ENCODE results near the gene SPON1. TPM values are rescaled to one million over a fixed set of nuclear protein-coding genes. Genes with fewer than 3 reads are reported as not detected.
A peak's percentile ranks its signal among the peaks of the same experiment; 100 is the strongest.
"Not testable (repeated sequence)": the region's sequence is repeated elsewhere in the genome, so short reads cannot be mapped to it uniquely, and the experiment has no call there.

Gene SPON1
- total RNA-seq, 2 donors from 2014 or later = 4.8 to 7.3 TPM

GRCh38 chr11:14270690-14271542 lies 308.4 kb downstream of the SPON1 start:
- Mint-ChIP-seq H3K4me1 (peaks cover 22% of the 10 kb centered on the region), H3K27ac (peak overlapping the region; percentile 84), H3K4me3 (peak overlapping the region; percentile 85), H3K36me3 (ENCODE audit: low read depth) (peaks cover 2% of the 10 kb centered on the region), H3K27me3 (no peaks in the 10 kb centered on the region)
- DNase-seq = no peak
- ATAC-seq = peak; percentile 74
- H3K9me3 ChIP-seq (ENCODE audit: control insufficient read depth, low read length, poor library complexity, severe bottlenecking) = no peaks in the 10 kb centered on the region

GRCh38 chr11:14273895-14274294 lies 311.4 kb downstream of the SPON1 start:
- no peaks in the 10 kb centered on the region for H3K36me3 Mint-ChIP-seq (ENCODE audit: low read depth)
- H3K4me3 Mint-ChIP-seq = no peak overlapping the region
- peaks cover 22% of the 10 kb centered on the region for H3K4me1 Mint-ChIP-seq
- H3K27me3 Mint-ChIP-seq = no peaks in the 10 kb centered on the region
- H3K27ac Mint-ChIP-seq = peak overlapping the region; percentile 24
- ATAC-seq = no peak
- H3K9me3 ChIP-seq (ENCODE audit: control insufficient read depth, low read length, poor library complexity, severe bottlenecking) = no peaks in the 10 kb centered on the region
- no peak for DNase-seq

GRCh38 chr11:14275076-14275475 lies 312.6 kb downstream of the SPON1 start:
- Mint-ChIP-seq H3K4me1 (peaks cover 22% of the 10 kb centered on the region), H3K27me3 (no peaks in the 10 kb centered on the region), H3K27ac (no peak overlapping the region), H3K36me3 (ENCODE audit: low read depth) (no peaks in the 10 kb centered on the region), H3K4me3 (no peak overlapping the region)
- no peaks in the 10 kb centered on the region for H3K9me3 ChIP-seq (ENCODE audit: control insufficient read depth, low read length, poor library complexity, severe bottlenecking)
- DNase-seq (no peak), ATAC-seq (no peak)

GRCh38 chr11:14278869-14279268 lies 316.3 kb downstream of the SPON1 start:
- not testable (repeated sequence) for H3K27me3 Mint-ChIP-seq

DNA sequence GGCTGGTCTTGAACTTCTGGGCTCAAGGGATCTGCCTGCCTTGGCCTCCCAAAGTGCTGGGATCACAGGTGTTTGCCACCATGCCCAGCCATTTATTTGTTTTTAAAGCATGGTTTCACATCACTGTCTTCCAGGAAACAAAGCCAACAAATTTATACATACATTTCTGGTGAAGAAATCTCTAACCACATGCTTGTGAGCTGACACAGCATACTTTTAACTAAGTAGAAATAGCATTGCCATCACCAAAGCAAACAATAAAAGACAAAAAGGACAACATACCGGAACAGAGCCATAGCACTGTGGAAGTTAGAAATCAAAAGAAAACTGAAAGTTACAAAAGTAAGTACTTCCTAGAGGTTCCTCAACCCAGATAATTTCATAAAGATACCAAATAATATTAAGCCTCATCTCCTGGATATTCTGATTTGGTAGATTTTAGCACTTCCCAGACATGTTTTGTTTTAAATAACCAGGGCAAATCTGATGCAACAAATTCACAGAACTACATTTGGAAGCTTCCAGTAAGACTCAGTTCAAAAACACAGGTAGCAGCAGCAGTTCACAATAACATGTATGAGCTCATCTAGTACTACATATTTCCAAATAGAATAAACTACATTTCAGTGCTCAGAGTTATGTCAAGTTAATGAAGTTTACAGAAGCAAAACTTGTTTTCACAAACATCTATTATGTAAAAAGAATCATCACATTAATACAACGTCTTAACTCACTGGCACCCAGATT lies 325.8 kb downstream of the SPON1 start:
- no peak for DNase-seq
- Mint-ChIP-seq H3K4me1 (peaks cover 20% of the 10 kb centered on the region), H3K4me3 (peak overlapping the region; percentile 59), H3K27me3 (no peaks in the 10 kb centered on the region), H3K36me3 (ENCODE audit: low read depth) (peaks cover 8% of the 10 kb centered on the region), H3K27ac (peak overlapping the region; percentile 82)
- H3K9me3 ChIP-seq (ENCODE audit: control insufficient read depth, low read length, poor library complexity, severe bottlenecking) = no peaks in the 10 kb centered on the region
- peak; percentile 52 for ATAC-seq

More at GRCh38 chr11:14278869-14279268, 316.3 kb downstream of the SPON1 start:
- H3K36me3 Mint-ChIP-seq (ENCODE audit: low read depth); DNase-seq; H3K9me3 ChIP-seq (ENCODE audit: control insufficient read depth, low read length, poor library complexity, severe bottlenecking); H3K4me1 Mint-ChIP-seq; H3K4me3 Mint-ChIP-seq; H3K27ac Mint-ChIP-seq; ATAC-seq: not testable (repeated sequence)

DNA sequence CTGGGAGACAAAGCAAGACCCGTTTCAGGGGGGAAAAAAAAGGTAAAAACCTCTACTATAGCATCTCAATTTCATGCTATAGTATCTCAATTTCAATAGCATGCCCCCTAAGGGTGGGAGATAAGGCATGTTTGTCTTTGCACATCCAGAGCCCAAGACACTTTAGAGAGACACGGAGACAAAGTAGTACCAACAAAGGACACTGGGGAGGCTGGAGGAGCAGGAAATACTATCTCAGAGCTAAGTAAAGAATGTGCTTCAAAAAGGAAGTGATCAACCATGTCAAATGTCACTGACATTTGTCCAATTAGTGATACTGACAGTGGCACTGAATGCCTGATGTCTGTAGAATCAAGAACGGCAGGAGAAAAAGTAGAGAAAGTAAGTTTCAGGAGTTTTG lies 327.9 kb downstream of the SPON1 start:
- peaks cover 20% of the 10 kb centered on the region for H3K4me1 Mint-ChIP-seq
- H3K27me3 Mint-ChIP-seq = no peaks in the 10 kb centered on the region
- H3K4me3 Mint-ChIP-seq = no peak overlapping the region
- no peak overlapping the region for H3K27ac Mint-ChIP-seq
- H3K36me3 Mint-ChIP-seq (ENCODE audit: low read depth) = peaks cover 11% of the 10 kb centered on the region
- no peak for DNase-seq
- no peak for ATAC-seq
- H3K9me3 ChIP-seq (ENCODE audit: control insufficient read depth, low read length, poor library complexity, severe bottlenecking) = no peaks in the 10 kb centered on the region

DNA sequence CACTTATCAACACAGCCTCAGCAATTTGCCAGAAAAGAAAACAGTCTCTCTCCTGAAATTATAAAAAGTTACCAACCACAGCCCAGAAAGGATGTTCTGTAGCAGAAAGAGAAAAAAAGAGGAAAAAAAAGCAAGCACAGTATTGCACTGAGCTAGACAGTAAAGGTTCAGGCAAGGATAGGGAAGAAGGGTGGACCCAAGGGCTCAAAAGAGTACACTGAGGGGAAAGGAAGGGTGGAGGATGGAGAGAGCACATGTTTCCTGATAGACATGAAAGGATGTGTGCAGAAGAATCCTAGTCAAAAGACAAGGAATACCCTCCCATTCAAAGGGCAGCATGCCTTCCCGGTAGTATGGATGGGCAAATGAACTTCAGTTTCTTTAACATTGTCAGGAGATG lies 337.4 kb downstream of the SPON1 start:
- H3K4me1 Mint-ChIP-seq = peaks cover 6% of the 10 kb centered on the region
- DNase-seq = no peak
- H3K27ac Mint-ChIP-seq = no peak overlapping the region
- no peaks in the 10 kb centered on the region for H3K27me3 Mint-ChIP-seq
- no peak overlapping the region for H3K4me3 Mint-ChIP-seq
- no peaks in the 10 kb centered on the region for H3K9me3 ChIP-seq (ENCODE audit: control insufficient read depth, low read length, poor library complexity, severe bottlenecking)
- H3K36me3 Mint-ChIP-seq (ENCODE audit: low read depth) = no peaks in the 10 kb centered on the region
- ATAC-seq = no peak

DNA sequence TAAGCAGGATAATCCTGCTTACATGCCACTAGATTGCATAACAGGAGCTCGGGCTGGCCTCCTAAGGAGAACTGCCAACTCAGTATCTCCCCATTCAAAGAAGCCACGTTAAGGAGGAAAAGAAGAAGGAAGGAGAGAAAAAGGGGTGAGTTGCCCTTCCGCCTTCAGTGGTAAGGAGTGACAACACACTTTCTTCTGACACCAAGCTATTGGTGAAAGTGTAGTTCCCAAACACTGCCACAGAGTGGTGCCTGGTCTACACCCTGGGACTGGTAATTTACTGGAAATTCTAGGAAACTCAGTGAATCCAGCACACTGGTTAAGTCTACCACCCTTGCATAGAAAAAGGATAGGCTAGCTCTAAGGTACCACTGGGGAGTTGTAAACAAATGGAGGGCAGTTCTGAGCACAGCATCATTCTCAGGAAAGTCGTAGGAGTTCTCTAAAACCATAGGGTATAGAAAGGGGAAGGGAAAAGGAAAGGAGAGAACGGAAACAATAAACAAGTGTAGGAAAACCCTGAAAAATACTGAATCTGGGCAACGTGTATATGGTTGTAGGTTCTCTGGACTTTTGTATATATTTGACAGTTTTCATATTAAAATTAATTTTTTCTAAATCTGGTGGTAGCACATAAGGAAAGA lies 338.3 kb downstream of the SPON1 start:
- no peak overlapping the region for H3K4me3 Mint-ChIP-seq
- no peaks in the 10 kb centered on the region for H3K27me3 Mint-ChIP-seq
- no peak overlapping the region for H3K27ac Mint-ChIP-seq
- H3K4me1 Mint-ChIP-seq = peaks cover 6% of the 10 kb centered on the region
- H3K9me3 ChIP-seq (ENCODE audit: control insufficient read depth, low read length, poor library complexity, severe bottlenecking) = no peaks in the 10 kb centered on the region
- ATAC-seq = peak; percentile 91
- DNase-seq = peak in 1 of 3 donors; percentile 16
- no peaks in the 10 kb centered on the region for H3K36me3 Mint-ChIP-seq (ENCODE audit: low read depth)

GRCh38 chr11:14304601-14305000 lies 342.1 kb downstream of the SPON1 start:
- H3K4me1 Mint-ChIP-seq = peaks cover 6% of the 10 kb centered on the region
- H3K36me3 Mint-ChIP-seq (ENCODE audit: low read depth) = no peaks in the 10 kb centered on the region
- no peaks in the 10 kb centered on the region for H3K27me3 Mint-ChIP-seq
- no peaks in the 10 kb centered on the region for H3K9me3 ChIP-seq (ENCODE audit: control insufficient read depth, low read length, poor library complexity, severe bottlenecking)
- H3K4me3 Mint-ChIP-seq = no peak overlapping the region
- ATAC-seq = no peak
- no peak for DNase-seq
- H3K27ac Mint-ChIP-seq = no peak overlapping the region

GRCh38 chr11:14305649-14306048 lies 343.1 kb downstream of the SPON1 start:
- no peaks in the 10 kb centered on the region for H3K36me3 Mint-ChIP-seq (ENCODE audit: low read depth)
- DNase-seq (no peak), ATAC-seq (no peak)
- H3K4me3 Mint-ChIP-seq = no peak overlapping the region
- H3K27me3 Mint-ChIP-seq = no peaks in the 10 kb centered on the region
- no peak overlapping the region for H3K27ac Mint-ChIP-seq
- H3K4me1 Mint-ChIP-seq = peaks cover 6% of the 10 kb centered on the region
- no peaks in the 10 kb centered on the region for H3K9me3 ChIP-seq (ENCODE audit: control insufficient read depth, low read length, poor library complexity, severe bottlenecking)

GRCh38 chr11:14306481-14306880 lies 344.0 kb downstream of the SPON1 start:
- no peak for ATAC-seq
- H3K27me3 Mint-ChIP-seq = no peaks in the 10 kb centered on the region
- no peaks in the 10 kb centered on the region for H3K9me3 ChIP-seq (ENCODE audit: control insufficient read depth, low read length, poor library complexity, severe bottlenecking)
- peaks cover 6% of the 10 kb centered on the region for H3K4me1 Mint-ChIP-seq
- no peaks in the 10 kb centered on the region for H3K36me3 Mint-ChIP-seq (ENCODE audit: low read depth)
- DNase-seq = no peak
- no peak overlapping the region for H3K4me3 Mint-ChIP-seq
- no peak overlapping the region for H3K27ac Mint-ChIP-seq

- Mint-ChIP-seq H3K27ac (peak overlapping the region; percentile 34), H3K27me3 (no peaks in the 10 kb centered on the region), H3K4me3 (no peak overlapping the region), H3K36me3 (ENCODE audit: low read depth) (no peaks in the 10 kb centered on the region), H3K4me1 (peaks cover 9% of the 10 kb centered on the region)
- no peaks in the 10 kb centered on the region for H3K9me3 ChIP-seq (ENCODE audit: control insufficient read depth, low read length, poor library complexity, severe bottlenecking)
- no peak for DNase-seq
- ATAC-seq = peak; percentile 83
Observed at GRCh38 chr11:14308114-14308896, 345.8 kb downstream of the SPON1 start.
